Upper lobe of left lung (tissue), 4 donors: Measurements from ENCODE around the gene RINL.

Experiments used
- CTCF ChIP-seq, 6 experiments: fragments of 450-650 bp in 4 of 6; fragments of 200-600 bp in 2 of 6; sonication (generic) in 2 of 6; IDR thresholded peaks; one replicate each; pipeline ENCODE4 v1.5.1; 2016 to 2019; ENCODE audit warnings: antibody characterized with exemption in 6 of 6
- POLR2A ChIP-seq, 4 donors: fragments of 450-650 bp; IDR thresholded peaks; one replicate each; pipeline ENCODE4 v1.5.1; 2016 to 2017; ENCODE audit warnings: antibody characterized with exemption in 4 of 4, mild to moderate bottlenecking in 2 of 4
- POLR2AphosphoS5 ChIP-seq, 2 donors: sonication (generic); formaldehyde crosslinking; IDR thresholded peaks; one replicate each; pipeline ENCODE4 v1.5.1; 2017; ENCODE audit warnings: antibody characterized with exemption in 2 of 2

DNA sequence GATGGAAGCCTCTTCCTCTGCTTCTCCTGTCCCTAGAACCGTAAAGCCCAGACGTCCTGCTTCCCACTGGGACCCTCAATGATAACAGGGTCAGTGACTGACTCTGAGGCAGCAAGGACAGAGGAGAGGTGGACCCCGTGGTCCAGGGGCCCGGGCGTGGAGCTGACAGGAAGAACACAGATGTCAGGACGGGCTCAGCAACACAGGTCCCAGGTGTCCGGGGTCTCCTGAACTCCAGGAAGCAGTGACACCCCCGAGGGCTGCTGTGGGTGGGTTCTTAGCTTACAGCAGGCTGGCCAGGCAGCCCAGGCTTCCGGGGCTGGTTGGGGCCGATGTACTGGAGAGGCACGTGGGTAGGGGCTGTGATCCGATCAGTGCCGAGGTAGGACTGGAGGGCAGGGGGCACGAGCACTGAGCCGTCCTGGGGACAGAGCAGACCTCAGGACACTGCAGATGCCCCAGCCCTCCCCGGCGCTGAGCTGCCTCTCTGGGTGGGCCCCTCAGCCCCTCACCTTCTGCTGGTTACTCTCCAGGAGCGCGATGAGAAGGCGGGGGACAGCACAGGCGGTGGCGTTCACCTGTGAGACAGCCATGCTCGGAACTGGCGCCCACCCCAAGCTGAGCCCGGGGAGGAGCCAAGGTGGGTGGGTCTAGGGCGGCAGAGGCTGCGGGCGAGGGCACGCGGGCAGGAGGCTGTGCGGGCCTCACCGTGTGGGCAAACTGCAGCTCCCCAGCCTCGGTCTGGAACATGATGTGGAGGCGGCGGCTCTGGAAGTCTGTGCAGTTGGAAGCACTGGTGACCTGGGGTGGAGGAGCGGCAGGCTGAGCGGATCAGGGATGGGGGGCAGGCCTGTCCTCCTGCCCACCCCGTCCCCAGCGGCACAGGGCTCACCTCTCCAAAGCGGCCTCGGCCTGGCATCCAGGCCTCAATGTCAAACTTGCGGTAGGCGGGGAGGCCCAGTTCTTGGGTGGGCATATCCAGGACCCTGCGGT, 37.5 kb upstream of the RINL start:
- TF ChIP-seq CTCF (IDR thresholded peaks at IDR 0.05) (no peak), POLR2A (IDR thresholded peaks at IDR 0.05) (no peak), POLR2AphosphoS5 (IDR thresholded peaks at IDR 0.05) (no peak)
